K562 (cell line): ENCODE results near the gene TMEM181. TPM values are rescaled to one million over a fixed set of nuclear protein-coding genes. Genes with fewer than 3 reads are reported as not detected.

Source experiments
- ATAC-seq: fragments of 200-7000 bp; cut with Tn5 transposase; 3 replicates; pipeline ENCODE4 v1.9.1; 2020; ENCODE audit warnings: moderate library complexity
- BruUV-seq: library from RNA; stranded (reverse); fragments of 400-500 nt; replicated peaks from 2 replicates; lab custom pipeline; 2021; lab: Mats Ljungman, UMichigan
- CTCF ChIA-PET: fragments of 300-600 bp; formaldehyde crosslinking; extraction: SDS; loops from one replicate; lab custom pipeline; 2021; ENCODE audit warnings: low intra/inter-chr PET ratio; lab: Yijun Ruan, JAX
- POLR2A ChIA-PET: fragments of 300-600, 350-650 bp; sonication (Branson Sonifier 250); formaldehyde crosslinking; extraction: SDS; loops from one replicate; lab custom pipeline; 2021; ENCODE audit warnings: antibody characterized with exemption, inconsistent platforms; lab: Yijun Ruan, JAX
- DNase-seq, 4 experiments: peaks; one replicate each; pipeline versions ENCODE4 v3.0.0 to v3.0.0-alpha.2; 2011 to 2018; ENCODE audit warnings: low spot score in 3 of 4, mixed read lengths in 3 of 4; ENCODE audit errors: extremely low read depth in 1 of 4
- FAIRE-seq: peaks from 2 replicates; lab custom pipeline; 2011; peaks lifted over from hg19 to GRCh38; lab: Jason Lieb, UNC
- H2AFZ ChIP-seq: 2 replicates; pipeline ENCODE4 v1.6.0; 2011; ENCODE audit warnings: low read depth, low read length, control low read depth, inconsistent platforms
- H3K27ac ChIP-seq: fragments of 200-600 bp; 3 replicates; pipeline ENCODE4 v1.8.0; 2011; ENCODE audit warnings: low read depth, mild to moderate bottlenecking, control low read depth, inconsistent platforms, low read length, moderate library complexity, mixed read lengths; ENCODE audit errors: extremely low read depth
- H3K27me3 ChIP-seq, 2 experiments: fragments of 300-600 bp in 1 of 2; 2 replicates in 1 of 2; 3 replicates in 1 of 2; pipeline versions ENCODE4 v1.6.0 to v1.8.0; 2011; ENCODE audit warnings: inconsistent platforms in 2 of 2, low read length in 2 of 2, mild to moderate bottlenecking in 1 of 2, mixed read lengths in 1 of 2, moderate library complexity in 1 of 2; ENCODE audit not compliant: control insufficient read depth in 2 of 2, insufficient read depth in 2 of 2
- H3K36me3 ChIP-seq: fragments of 300-600 bp; 3 replicates; pipeline ENCODE4 v1.8.0; 2011; ENCODE audit warnings: mild to moderate bottlenecking, low read length, inconsistent platforms; ENCODE audit not compliant: control insufficient read depth, insufficient read depth
- H3K4me1 ChIP-seq, 2 experiments: fragments of 200-600 bp in 1 of 2; replicated peaks in 1 of 2; 2 replicates in 1 of 2; 3 replicates in 1 of 2; pipeline versions ENCODE4 v1.5.1 to v1.8.0; 2011; ENCODE audit warnings: inconsistent platforms in 2 of 2, low read length in 2 of 2, mild to moderate bottlenecking in 1 of 2, mixed read lengths in 1 of 2, moderate library complexity in 1 of 2; ENCODE audit not compliant: control insufficient read depth in 2 of 2, insufficient read depth in 2 of 2
- H3K4me2 ChIP-seq: 2 replicates; pipeline ENCODE4 v1.6.1; 2011; ENCODE audit warnings: low read length, control low read depth, inconsistent platforms, mixed read lengths; ENCODE audit not compliant: insufficient read depth
- H3K4me3 ChIP-seq: fragments of 200-600 bp; sonication (generic), shearing (Covaris generic); 2 replicates; pipeline ENCODE4 v1.5.1; 2016; ENCODE audit warnings: control low read depth, inconsistent platforms
- H3K79me2 ChIP-seq: fragments of 200-600 bp; 3 replicates; pipeline ENCODE4 v1.8.0; 2011; ENCODE audit warnings: low read length, inconsistent platforms; ENCODE audit not compliant: control insufficient read depth, insufficient read depth
- H3K9ac ChIP-seq, 2 experiments: 2 replicates each; pipeline versions ENCODE4 v1.6.0 to v1.6.1; 2011; ENCODE audit warnings: low read depth in 2 of 2, low read length in 2 of 2, control low read depth in 1 of 2, inconsistent platforms in 1 of 2, mild to moderate bottlenecking in 1 of 2, mixed read lengths in 1 of 2; ENCODE audit not compliant: insufficient read depth in 1 of 2
- H3K9me1 ChIP-seq: one replicate; pipeline ENCODE4 v1.6.0; 2011; ENCODE audit warnings: inconsistent platforms, mild to moderate bottlenecking, low read length, moderate library complexity; ENCODE audit not compliant: control insufficient read depth, insufficient read depth
- H3K9me3 ChIP-seq: replicated peaks from 2 replicates; pipeline ENCODE4 v1.5.1; 2011; ENCODE audit warnings: low read depth, low read length, inconsistent platforms; ENCODE audit not compliant: control insufficient read depth, insufficient read depth
- H4K20me1 ChIP-seq: replicated peaks from 2 replicates; pipeline ENCODE4 v1.6.1; 2011; ENCODE audit warnings: low read length, inconsistent platforms, mixed read lengths; ENCODE audit not compliant: control insufficient read depth, insufficient read depth
- LARP7 ChIP-seq: fragments of 450-650 bp; IDR thresholded peaks from 2 replicates; pipeline ENCODE4 v1.6.1; 2016
- REST ChIP-seq, 2 experiments: fragments of 450-650 bp; formaldehyde crosslinking in 1 of 2; IDR thresholded peaks; 2 replicates each; pipeline versions ENCODE4 v1.4.0 to v1.6.1; 2014 to 2020; ENCODE audit warnings: mild to moderate bottlenecking in 2 of 2, borderline replicate concordance in 1 of 2, low read depth in 1 of 2
- WGBS: fragments of 100-300 bp; shearing (Covaris generic); methylation state at CpG from one replicate; pipeline ENCODE4 v1.1.6; 2016; ENCODE audit warnings: low coverage, mixed read lengths; ENCODE audit not compliant: insufficient coverage; ENCODE audit errors: missing lambda C conversion rate; 5-methylcytosine and 5-hydroxymethylcytosine counted together
- in situ Hi-C: fragments of 300-500 bp; cut with MboI; formaldehyde crosslinking; loops from 4 replicates; pipeline ENCODE4 v1.15.0; 2018; ENCODE audit warnings: inconsistent platforms, mixed read lengths
- intact Hi-C: fragments of 100-400 bp; cut with micrococcal nuclease; formaldehyde crosslinking; loops from 2 replicates; pipeline ENCODE4 v1.14.2; 2022
- polyA plus RNA-seq, 8 experiments: library from polyadenylated mRNA; depleted of rRNA in 4 of 8; stranded (reverse) in 5 of 8; unstranded in 3 of 8; fragments of >200 nt; fragmentation: Nextera tagmentation in 2 of 8; fragmentation: Illumina TruSeq in 1 of 8; extraction: Ambion mirVana in 2 of 8; extraction: Trizol in 1 of 8; gene quantifications; 2 replicates each; pipeline versions ENCODE4 v1.2.1 to v1.2.3, GENCODE V29; 2011 to 2014; ENCODE audit warnings: inconsistent platforms in 1 of 8, missing spikeins in 1 of 8
- total RNA-seq, 7 experiments: library from RNA; depleted of rRNA in 6 of 7; stranded (reverse); fragments of >200 nt in 6 of 7; fragmentation: Illumina TruSeq in 2 of 7; extraction: Trizol in 2 of 7; gene quantifications; 2 replicates each; pipeline versions ENCODE4 v1.2.1 to v1.2.3, GENCODE V29; 2011 to 2021; ENCODE audit warnings: low replicate concordance in 1 of 7

TMEM181 gene
- total and polyA plus RNA-seq, 9 of the 15 experiments (the other 6 are each of a cell fraction or from before 2014, with no cell fraction given), result 5.6 to 27.2 (median 19.9) TPM

GRCh38 chr6:158544428-158544827, 15.5 kb upstream of the TMEM181 start:
- DNase-seq, result peak in 1 of 4 experiments; percentile 8
- Histone ChIP-seq H3K9me1 (no peaks in the 10 kb centered on the region), H3K4me3 (no peak overlapping the region), H2AFZ (no peak overlapping the region), H3K9me3 (no peaks in the 10 kb centered on the region), H3K36me3 (no peaks in the 10 kb centered on the region), H3K27me3 (peaks cover 39 to 45% of the 10 kb centered on the region in 2 experiments), H3K27ac (no peak overlapping the region), H3K4me1 (peaks cover 0 to 9% of the 10 kb centered on the region in 2 experiments; a peak in 2 of 5 replicates), H4K20me1 (peaks cover 4% of the 10 kb centered on the region; the same call in 1 of the 2 replicates), H3K4me2 (no peak overlapping the region), H3K79me2 (no peaks in the 10 kb centered on the region), H3K9ac (no peak overlapping the region)
- intact Hi-C loops (no loop called here), in situ Hi-C loops (no loop called here)
- ATAC-seq, result peak; percentile 40
- WGBS, result 48% methylated on average over 12 of the region's 12 CpGs
- FAIRE-seq, result no peak
- ChIA-PET CTCF (no interaction called here), POLR2A (interaction anchor here (0.6 to 1.6 kb wide), 2 partner anchors 8 to 273 kb away, joined by 3 to 10 read pairs; no protein-coding TSS in a partner anchor)
- BruUV-seq, result no TSS peak
- no peak for TF ChIP-seq LARP7
- TF ChIP-seq REST (IDR thresholded peaks at IDR 0.05; ENCODE audit: borderline replicate concordance), result peak; percentile 37; the same call in 1 of the 2 replicates
- TF ChIP-seq REST (CRISPR knock-in tag; IDR thresholded peaks at IDR 0.05; ENCODE audit: low read depth), result no peak
